Fibroblast of lung (primary cell): ENCODE measurements around the gene FAM110D.

Source experiments
- CTCF ChIP-seq, 2 donors: IDR thresholded peaks in 1 of 2; conservative IDR thresholded peaks in 1 of 2; 1 replicate in 1 of 2; 2 replicates in 1 of 2; pipeline ENCODE4 v1.5.1; 2011 to 2012; ENCODE audit warnings: low read length in 2 of 2, control low read depth in 1 of 2, inconsistent platforms in 1 of 2, low read depth in 1 of 2, mild to moderate bottlenecking in 1 of 2
- EZH2 ChIP-seq: IDR thresholded peaks from 2 replicates; pipeline ENCODE4 v1.5.1; 2012; ENCODE audit warnings: low read length, control low read depth, mild to moderate bottlenecking; ENCODE audit errors: missing control alignments

DNA sequence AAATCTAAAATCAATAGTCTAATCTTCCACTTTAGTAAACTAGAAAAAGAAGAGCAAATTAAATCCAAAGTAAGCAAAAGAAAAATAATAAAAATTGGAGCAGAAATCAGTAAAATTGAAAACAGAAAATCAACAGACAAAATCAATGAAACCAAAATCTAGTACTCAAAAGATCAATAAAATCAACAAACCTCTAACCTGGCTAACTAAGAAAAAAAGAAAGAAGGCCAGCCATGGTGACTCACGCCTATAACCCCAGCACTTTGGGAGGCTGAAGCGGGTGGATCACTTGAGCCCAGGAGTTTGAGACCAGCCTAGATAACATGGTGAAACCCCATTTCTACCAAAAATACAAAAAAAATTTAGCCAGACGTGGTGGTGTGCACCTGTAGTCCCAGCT is 24.4 kb upstream of the FAM110D start:
- TF ChIP-seq EZH2 (no peak), CTCF (conservative IDR thresholded peaks at IDR 0.05 in 1 of 2, IDR thresholded peaks at IDR 0.05 in 1 of 2; ENCODE audit: low read depth in 1 of 2, low read length in 2 of 2) (no peak)
